KMS-11 (cell line): ENCODE results near the gene SPOCK2.

Experiments
- H2AFZ ChIP-seq: fragments of 200-600 bp; sonication (generic); 2 replicates; pipeline ENCODE4 v1.6.1; 2016; ENCODE audit warnings: antibody characterized with exemption, mixed run types, low read depth
- H3K27ac ChIP-seq: fragments of 200-600 bp; sonication (generic); 2 replicates; pipeline ENCODE4 v1.6.1; 2016; ENCODE audit warnings: mild to moderate bottlenecking, mixed run types
- H3K27me3 ChIP-seq: fragments of 200-600 bp; sonication (generic); 2 replicates; pipeline ENCODE4 v1.6.1; 2017; ENCODE audit warnings: mild to moderate bottlenecking, low read depth, mixed run types, moderate library complexity; ENCODE audit not compliant: insufficient read depth
- H3K36me3 ChIP-seq: fragments of 200-600 bp; sonication (generic); 2 replicates; pipeline ENCODE4 v1.6.1; 2017; ENCODE audit warnings: mild to moderate bottlenecking, mixed run types; ENCODE audit not compliant: insufficient read depth
- H3K4me1 ChIP-seq: fragments of 200-600 bp; sonication (generic); 2 replicates; pipeline ENCODE4 v1.6.1; 2016; ENCODE audit warnings: mild to moderate bottlenecking, low read depth, mixed run types; ENCODE audit not compliant: poor library complexity, severe bottlenecking
- H3K4me2 ChIP-seq: fragments of 200-600 bp; sonication (generic); 2 replicates; pipeline ENCODE4 v1.7.0; 2016; ENCODE audit warnings: mild to moderate bottlenecking, mixed run types
- H3K4me3 ChIP-seq: fragments of 200-600 bp; sonication (generic); IDR thresholded peaks from 2 replicates; pipeline ENCODE4 v1.6.1; 2017; ENCODE audit warnings: low read depth, low read length, mixed read lengths; ENCODE audit not compliant: insufficient read depth
- H3K79me2 ChIP-seq: fragments of 200-600 bp; sonication (generic); 2 replicates; pipeline ENCODE4 v1.6.1; 2016; ENCODE audit warnings: low read depth, mixed run types; ENCODE audit not compliant: insufficient read depth
- H3K9ac ChIP-seq: fragments of 200-600 bp; sonication (generic); 2 replicates; pipeline ENCODE4 v1.6.1; 2016; ENCODE audit warnings: mild to moderate bottlenecking, mixed run types
- H4K20me1 ChIP-seq: fragments of 200-600 bp; sonication (generic); 2 replicates; pipeline ENCODE4 v1.6.1; 2016; ENCODE audit warnings: mild to moderate bottlenecking, mixed run types; ENCODE audit not compliant: insufficient read depth
- TF ChIP-seq, protein P1 (sequence below): fragments of 200-600 bp; sonication (generic); conservative IDR thresholded peaks from 2 replicates; pipeline ENCODE4 v1.6.1; 2017; ENCODE audit warnings: low read depth, mild to moderate bottlenecking, antibody characterized with exemption, low read length, moderate library complexity, mixed read lengths

The SPOCK2 gene

DNA sequence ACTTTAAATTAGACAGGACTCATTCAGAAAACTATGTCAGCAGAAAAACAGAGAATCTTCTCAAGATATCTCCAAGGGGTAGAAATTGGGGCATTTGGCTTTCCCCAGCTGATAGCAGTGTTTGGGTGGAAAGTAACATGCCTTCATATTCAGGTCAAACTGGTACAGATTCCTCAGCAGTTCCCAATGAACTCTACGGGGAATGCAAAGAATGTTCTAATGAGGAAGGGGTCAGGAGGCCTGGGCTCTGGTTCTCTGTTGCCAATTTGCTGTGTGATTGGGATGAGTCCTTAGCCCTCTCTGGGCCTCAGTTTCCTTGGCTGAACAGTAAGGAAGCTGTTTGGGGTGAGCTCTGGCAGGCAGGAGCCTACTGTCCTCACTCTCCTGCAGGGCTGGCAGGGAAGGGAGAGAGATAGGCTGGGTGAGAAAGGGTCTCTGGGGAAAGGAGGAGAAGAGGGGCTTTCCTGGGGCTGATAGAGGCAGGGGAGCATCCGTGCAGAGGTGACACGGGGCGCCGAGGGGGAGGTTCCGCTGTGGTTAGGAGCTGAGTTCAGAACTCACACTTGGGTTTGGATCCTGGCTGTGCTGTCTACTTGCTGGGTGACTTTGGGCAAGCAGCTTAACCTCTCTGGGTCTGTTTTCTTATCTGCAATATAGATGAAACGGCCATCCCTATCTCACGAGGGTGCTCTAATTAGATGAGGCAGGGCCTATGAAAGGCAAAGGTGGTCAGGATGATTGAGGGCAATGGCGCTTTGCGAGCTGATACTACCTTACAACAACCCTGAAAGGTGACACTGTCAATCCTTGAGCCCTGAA lies 45.1 kb downstream of the SPOCK2 start:
- no peak overlapping the region for H3K4me3 ChIP-seq
- H3K27me3 ChIP-seq, result no peaks in the 10 kb centered on the region
- no peaks in the 10 kb centered on the region for H3K36me3 ChIP-seq
- no peaks in the 10 kb centered on the region for H3K79me2 ChIP-seq
- H3K4me1 ChIP-seq, result no peaks in the 10 kb centered on the region
- no peak overlapping the region for H3K4me2 ChIP-seq
- no peaks in the 10 kb centered on the region for H4K20me1 ChIP-seq
- TF ChIP-seq, protein P1, sequence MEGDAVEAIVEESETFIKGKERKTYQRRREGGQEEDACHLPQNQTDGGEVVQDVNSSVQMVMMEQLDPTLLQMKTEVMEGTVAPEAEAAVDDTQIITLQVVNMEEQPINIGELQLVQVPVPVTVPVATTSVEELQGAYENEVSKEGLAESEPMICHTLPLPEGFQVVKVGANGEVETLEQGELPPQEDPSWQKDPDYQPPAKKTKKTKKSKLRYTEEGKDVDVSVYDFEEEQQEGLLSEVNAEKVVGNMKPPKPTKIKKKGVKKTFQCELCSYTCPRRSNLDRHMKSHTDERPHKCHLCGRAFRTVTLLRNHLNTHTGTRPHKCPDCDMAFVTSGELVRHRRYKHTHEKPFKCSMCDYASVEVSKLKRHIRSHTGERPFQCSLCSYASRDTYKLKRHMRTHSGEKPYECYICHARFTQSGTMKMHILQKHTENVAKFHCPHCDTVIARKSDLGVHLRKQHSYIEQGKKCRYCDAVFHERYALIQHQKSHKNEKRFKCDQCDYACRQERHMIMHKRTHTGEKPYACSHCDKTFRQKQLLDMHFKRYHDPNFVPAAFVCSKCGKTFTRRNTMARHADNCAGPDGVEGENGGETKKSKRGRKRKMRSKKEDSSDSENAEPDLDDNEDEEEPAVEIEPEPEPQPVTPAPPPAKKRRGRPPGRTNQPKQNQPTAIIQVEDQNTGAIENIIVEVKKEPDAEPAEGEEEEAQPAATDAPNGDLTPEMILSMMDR, result no peak
- no peak overlapping the region for H3K27ac ChIP-seq
- H2AFZ ChIP-seq, result no peak overlapping the region
- no peak overlapping the region for H3K9ac ChIP-seq

GRCh38 chr10:72041491-72041890 lies 46.9 kb downstream of the SPOCK2 start:
- H3K4me3 ChIP-seq, result no peak overlapping the region
- H3K36me3 ChIP-seq, result no peaks in the 10 kb centered on the region
- TF ChIP-seq, protein P1, result no peak
- no peaks in the 10 kb centered on the region for H3K79me2 ChIP-seq
- no peak overlapping the region for H3K9ac ChIP-seq
- no peak overlapping the region for H2AFZ ChIP-seq
- no peak overlapping the region for H3K4me2 ChIP-seq
- no peak overlapping the region for H3K27ac ChIP-seq
- no peaks in the 10 kb centered on the region for H3K27me3 ChIP-seq
- no peaks in the 10 kb centered on the region for H3K4me1 ChIP-seq
- H4K20me1 ChIP-seq, result no peaks in the 10 kb centered on the region

DNA sequence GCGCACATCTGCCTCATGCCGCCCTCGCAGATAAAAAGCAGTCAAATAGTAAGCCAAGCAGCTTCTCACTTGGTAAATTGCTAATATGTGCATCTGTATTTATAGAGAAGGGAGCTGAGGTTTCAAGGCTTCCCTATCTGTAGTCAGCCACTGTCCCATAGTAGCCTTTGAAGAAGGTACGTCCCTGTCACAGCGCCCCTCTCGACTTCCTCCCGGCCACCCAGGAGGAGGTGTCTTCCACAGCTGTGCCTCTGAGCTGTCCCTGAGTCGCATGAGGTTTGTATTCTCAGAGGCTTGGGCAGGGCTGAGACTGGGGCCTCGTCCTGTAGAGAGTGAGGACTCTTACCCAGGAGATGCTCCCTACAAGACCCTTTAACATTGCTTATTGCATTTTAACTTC lies 49.0 kb downstream of the SPOCK2 start:
- Histone ChIP-seq H3K79me2 (no peaks in the 10 kb centered on the region), H3K27me3 (no peaks in the 10 kb centered on the region), H2AFZ (no peak overlapping the region), H3K9ac (no peak overlapping the region), H3K4me3 (no peak overlapping the region), H3K4me2 (no peak overlapping the region), H3K4me1 (no peaks in the 10 kb centered on the region), H4K20me1 (no peaks in the 10 kb centered on the region), H3K27ac (no peak overlapping the region), H3K36me3 (no peaks in the 10 kb centered on the region)
- TF ChIP-seq, protein P1, result no peak

- Histone ChIP-seq H3K27ac (no peak overlapping the region), H3K4me1 (no peaks in the 10 kb centered on the region), H4K20me1 (no peaks in the 10 kb centered on the region), H3K4me3 (no peak overlapping the region), H3K79me2 (no peaks in the 10 kb centered on the region), H3K4me2 (no peak overlapping the region), H3K27me3 (no peaks in the 10 kb centered on the region), H2AFZ (no peak overlapping the region), H3K9ac (no peak overlapping the region), H3K36me3 (no peaks in the 10 kb centered on the region)
- TF ChIP-seq, protein P1, result no peak
Observed at GRCh38 chr10:72038458-72039001, 49.8 kb downstream of the SPOCK2 start.
